ENCODE measurements around the gene ZEB1.
"Not testable (repeated sequence)": the region's sequence is repeated elsewhere in the genome, so short reads cannot be mapped to it uniquely, and the experiment has no call there.

The ZEB1 gene

DNA sequence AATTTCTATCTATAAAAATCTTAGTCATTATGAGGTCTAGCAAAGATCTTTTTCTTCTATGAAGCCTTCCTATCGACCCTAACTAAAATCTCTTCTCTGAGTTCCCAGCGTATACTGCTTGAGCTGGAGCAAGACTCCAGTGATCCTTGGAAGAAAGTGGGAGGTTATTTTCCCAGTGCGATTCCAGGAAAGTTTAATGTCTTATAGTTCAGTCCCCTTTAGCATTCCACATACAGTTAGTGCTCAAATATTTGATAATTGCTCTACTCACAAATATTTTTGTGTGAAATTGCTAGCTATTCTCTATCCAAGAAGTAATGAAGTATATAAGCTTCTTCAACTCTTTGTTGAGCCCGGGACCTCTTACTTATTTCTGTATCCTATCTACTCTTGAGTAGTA, 47.7 kb downstream of the ZEB1 start:
- no peak for DNase-seq (ENCODE audit: low read depth)

DNA sequence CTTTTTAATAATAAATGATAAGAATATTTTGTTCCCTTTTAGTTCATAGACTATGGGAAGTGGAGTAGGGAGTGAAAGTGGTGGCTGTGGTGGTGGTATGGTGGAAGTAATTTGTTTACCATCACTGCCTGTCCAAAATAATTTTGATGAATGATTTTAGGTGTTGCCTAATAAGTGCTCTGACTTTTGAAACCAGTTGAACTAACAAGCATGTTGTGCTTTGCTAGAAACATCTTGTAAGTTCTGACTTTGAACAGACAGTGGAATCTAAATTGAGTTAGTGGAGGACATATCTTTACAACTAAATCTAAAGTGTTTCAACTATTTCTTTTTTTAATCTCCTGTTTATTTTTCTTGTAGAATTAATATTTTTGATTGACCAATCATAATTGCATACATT, 49.7 kb downstream of the ZEB1 start:
- DNase-seq (ENCODE audit: low read depth) = no peak

DNA sequence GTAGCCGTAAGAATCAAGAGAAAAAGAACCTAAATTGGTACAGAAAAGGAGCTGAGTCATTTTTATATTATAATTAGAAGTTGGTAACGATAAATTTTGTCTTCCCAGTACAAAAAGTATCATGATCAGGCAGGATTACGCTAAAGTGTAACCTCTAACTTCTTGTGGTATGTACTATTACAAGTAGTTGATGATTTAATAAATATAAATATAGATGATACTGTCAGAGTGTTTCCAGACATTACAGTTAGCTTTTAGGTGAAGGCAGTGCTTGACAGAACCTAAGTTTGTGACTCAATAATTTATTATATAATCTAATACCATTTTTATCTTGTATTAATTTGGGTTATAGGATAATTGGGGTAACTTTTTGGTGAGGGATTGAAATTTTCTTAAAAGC, 53.4 kb downstream of the ZEB1 start:
- no peak for DNase-seq (ENCODE audit: low read depth)

DNA sequence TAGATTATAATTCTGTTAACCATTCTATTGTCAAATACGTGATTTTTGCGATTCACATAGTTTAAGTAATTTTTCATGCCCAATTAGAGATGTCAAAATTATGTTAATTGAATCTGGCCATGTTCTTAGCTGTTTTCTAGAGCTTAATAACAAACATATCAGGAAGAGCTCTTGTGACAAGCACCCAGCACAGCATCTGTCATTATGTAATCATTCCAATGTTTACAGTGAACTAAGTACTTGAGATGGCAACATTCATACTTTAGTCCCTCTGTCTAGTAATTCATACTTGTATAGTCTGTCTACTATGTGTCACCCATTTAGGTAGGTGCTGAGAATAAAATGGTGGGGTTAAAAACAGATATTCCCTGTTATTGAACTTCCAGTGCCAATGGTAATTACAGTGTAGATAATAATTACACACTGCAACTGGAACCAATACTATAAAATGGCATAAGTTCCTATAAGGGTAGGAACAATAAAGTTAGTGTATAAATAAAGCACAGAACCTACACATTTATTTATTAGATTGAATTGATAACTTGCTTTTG, 55.2 kb downstream of the ZEB1 start:
- no peak for DNase-seq (ENCODE audit: low read depth)

DNA sequence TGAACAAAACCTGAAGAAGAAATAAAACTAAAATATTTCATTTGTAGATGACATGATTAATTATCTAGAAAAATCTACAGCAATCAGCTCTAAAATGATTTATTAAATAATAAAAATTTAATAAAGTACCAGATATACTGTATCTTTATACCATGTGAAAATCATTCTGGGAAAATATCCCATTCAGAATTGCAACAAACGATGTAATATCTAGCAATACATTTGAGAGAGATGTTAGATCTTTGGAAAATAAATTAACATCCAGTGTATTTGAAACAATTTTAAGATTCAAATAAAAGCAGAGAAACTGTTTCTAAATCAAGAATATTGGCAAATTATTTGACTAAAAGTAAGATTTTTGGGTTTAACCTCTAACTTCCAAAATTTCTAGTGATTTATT, 62.2 kb downstream of the ZEB1 start:
- DNase-seq (ENCODE audit: low read depth) = no peak

DNA sequence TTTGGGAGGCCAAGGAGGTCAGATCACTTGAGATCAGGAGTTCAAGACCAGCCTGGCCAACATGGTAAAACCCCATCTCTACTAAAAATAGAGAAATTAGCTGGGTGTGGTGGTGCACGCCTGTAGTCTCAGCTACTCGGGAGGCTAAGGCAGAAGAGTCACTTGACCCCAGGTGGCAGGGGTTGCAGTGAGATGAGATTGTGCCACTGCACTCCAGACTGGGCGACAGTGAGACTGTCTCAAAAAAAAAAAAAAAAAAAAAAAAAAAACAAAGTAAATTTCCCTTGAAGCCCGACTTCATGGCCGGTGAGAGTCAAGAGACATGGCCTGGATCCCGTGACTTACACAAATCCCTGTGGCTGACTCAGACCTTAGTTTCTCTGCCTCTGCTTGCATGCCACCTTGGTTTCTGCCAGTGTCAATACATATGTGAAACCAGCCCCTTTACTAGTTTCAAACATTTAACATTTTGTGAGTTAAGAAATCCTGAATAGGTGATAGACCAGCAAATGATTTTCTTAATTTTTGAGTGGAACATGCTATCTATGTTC, 62.8 kb downstream of the ZEB1 start:
- DNase-seq (ENCODE audit: low read depth) = no peak

DNA sequence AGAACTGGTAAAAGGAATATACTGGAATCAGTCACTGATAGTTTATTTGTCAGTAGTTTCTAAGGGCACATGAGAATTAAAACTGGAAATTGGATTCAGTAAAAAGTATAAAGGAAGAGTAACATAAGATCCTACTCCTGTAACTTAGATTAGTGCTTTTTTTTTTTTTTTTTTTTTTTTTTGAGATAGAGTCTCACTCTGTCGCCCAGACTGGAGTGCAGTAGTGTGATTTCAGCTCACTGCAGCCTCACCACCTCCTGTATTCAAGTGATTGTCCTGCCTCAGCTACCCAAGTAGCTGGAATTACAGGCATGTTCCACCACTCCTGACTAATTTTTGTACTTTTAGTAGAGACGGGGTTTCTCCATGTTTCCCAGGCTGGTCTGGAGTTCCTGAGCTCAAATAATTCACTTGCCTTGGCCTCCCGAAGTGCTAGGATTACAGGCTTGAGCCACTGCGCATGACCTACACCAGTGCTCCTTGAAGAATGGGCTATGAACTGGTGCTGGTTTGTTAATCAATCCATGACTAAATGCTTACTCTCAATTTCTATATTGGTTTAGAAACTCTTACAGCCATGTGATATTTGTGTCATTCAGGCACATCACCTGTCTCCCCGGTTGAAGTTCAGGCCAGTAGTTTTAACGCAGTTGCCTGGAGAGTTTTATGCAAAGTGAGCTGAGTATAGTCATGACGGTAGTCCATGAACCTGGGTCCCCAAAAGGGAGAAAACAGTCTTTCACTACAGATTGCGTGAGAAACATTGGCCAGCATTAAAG, 65.0 kb downstream of the ZEB1 start:
- no peak for DNase-seq (ENCODE audit: low read depth)

DNA sequence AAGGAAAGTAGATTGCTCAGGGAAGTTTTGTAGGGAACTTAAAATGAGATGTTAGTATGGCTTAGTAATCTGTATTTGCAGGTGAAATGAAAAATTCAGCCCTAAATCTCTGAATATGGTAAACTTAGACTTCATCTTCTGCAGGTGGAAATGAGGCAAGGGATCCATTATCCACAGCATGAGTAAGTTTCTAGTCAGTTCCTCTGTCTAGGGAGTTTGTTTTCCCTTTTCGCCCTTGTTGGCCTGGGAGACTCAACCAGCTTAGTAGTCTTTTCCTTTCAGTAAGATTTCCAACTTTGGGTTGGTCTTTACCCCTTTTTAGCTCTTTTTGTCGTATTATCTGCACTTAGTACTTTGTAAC, 65.6 kb downstream of the ZEB1 start:
- DNase-seq (ENCODE audit: low read depth) = no peak

DNA sequence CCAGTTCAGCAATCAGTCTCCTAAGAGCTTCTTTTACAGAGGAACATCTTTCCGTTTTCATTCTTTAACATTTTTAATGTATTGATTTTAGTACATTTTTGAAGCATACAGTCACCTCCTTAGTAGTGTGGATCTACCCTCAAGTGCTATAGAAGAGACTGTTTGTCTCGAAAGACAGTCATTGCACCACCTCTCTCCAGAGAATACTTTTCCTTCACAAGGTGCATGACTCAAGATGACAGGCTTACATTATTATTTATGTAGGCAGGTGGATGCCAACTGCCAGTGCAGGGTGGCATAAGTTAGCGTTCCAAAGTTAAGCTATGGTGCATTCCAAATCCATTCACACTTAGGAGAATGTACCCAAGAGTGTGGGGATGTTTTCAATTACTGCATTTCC, 71.8 kb downstream of the ZEB1 start:
- no peak for DNase-seq (ENCODE audit: low read depth)

DNA sequence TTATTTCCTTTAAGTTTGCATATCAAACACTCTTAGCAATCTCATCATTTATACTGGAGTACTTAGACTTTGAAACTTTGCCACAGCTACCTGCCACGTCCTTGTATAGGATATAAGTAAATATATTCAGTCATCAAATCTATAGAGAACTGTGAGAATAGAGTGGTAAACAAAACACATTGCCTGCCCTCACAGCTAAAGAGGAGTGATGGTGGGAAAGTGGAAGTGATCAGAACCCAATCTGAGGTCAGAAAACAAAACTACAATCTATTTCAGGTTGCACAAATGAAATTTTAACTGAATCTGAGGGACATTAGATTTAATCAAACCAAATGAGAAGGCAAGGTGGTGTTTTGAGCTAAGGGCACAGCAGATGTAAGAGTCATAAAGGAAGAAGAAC, 74.8 kb downstream of the ZEB1 start:
- DNase-seq (ENCODE audit: low read depth) = no peak

DNA sequence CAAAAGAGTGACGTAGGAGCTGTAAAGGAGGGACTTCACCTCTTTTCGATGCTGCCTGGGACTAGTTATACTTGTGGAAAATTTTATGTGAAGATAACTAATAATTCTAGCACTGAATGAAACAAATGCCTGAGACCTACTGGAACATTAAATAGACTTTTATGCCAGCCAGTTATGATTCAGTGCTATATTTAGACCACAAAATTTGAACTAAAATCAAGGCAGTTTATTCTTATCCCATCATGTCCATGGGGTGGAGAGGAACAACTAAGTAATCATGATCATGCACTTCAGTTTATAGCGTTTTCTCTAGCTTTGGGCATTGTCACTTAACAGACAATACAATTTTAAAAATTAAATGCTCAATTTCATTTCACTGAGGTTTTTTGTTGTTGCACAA, 76.7 kb downstream of the ZEB1 start:
- DNase-seq (ENCODE audit: low read depth) = no peak

DNA sequence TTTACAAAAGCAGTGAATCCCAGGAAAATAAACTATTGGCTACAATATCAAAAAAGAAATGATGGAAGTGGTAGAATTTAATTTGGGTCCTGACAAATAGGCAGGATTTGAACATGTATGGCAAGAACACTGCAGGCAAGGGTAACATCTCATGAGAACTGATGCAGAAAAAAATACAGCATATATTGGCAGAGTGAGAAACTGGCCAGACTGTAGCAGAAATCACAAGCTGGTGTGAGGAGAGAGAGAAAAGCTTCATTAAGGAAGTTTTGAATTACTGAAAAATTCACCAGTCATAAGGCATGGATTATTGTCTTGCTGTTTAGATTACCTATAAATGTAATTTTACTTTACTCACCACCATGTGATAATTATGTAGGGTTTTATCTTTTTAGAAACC, 77.4 kb downstream of the ZEB1 start:
- no peak for DNase-seq (ENCODE audit: low read depth)

DNA sequence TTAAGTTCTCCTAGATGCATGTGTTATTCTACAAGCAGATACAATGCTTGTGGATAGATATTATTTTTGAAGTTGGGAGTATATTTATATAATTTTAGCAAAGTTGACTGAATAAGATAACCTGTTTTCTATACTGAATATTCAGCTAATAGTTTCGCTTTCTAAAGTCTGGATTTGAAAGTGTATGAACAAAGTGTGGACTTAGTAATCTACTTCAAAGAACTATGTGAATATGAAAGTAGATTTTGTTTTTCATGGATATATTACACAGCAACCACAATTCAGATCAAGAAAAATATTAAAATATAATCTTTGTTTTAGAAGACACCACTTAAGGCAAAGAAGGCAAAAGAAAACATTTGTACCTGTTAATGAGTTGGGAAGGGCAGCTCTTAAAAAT, 78.8 kb downstream of the ZEB1 start:
- DNase-seq (ENCODE audit: low read depth) = no peak

DNA sequence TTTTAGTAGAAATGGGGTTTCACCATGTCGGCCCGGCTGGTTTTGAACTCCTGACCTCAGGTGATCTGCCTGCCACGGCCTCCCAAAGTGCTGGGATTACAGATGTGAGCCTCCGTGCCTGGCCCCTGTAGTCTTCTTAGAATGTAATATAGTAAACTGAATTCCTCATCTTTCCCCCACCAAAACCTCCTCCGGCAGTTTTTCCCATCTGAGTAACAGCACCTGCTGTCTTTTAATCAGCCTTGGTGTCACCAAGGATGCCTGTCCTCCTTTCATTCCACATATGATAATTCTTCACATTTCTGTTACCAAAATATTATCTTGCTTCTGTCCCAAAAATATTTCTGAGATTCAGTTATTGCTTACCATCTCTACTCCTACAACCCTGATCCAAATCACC, 80.2 kb downstream of the ZEB1 start:
- DNase-seq (ENCODE audit: low read depth) = no peak

DNA sequence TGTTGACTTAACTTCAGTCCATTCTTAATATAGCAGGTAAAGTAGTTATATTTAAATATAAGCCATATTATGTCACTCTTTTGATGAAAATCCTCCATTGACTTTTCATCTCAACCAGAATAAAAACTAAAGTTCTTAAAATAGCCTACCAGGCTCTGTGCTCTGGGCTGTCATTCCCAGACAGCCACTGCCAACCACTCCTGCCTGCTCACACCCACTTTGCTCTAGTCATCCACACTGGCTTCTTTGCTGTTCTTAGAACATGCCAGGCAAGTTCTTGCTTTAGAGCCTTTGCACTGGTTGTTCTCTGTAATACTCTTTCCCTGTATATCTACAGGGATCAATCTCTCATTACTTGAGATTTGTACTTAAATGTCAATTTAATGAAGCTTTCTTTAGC, 80.6 kb downstream of the ZEB1 start:
- no peak for DNase-seq (ENCODE audit: low read depth)

DNA sequence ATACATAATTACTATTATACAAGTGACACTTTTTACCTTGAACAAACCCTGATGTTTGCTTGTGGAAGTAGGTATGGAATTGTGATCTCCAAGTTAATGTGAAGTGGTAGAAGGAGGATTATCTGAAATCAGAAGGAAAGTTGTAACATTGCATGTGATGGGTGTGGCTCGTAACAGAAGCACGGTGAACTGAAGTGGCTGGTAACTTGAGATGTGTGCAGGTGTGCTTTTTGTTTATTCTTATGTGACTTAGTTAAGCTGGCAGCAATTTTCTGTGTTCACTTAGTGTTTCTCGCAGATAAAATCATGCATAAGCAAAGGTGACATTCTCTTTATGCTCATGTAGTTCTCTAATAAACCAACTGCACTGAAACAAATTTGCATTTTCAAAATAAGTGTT, 82.3 kb downstream of the ZEB1 start:
- DNase-seq (ENCODE audit: low read depth) = no peak

DNA sequence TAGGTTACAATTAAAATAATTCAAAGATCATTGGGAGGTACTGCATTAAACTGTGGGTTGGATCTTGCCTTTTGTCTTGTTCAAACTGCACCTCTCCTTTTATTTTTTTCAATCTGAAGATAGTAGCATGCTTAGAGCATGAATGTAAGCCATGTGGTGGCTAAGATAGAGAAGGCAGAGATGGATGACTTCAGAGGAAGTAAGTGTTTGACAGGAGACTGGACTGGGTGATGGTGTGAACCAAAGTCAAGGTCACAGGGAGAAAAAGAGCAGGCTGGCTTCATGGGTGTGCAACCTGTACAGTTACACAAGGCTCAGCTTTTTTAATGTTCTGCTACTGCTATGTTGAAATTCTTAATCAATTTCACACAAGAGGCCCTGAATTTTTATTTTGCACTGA, 85.6 kb downstream of the ZEB1 start:
- DNase-seq (ENCODE audit: low read depth) = no peak

DNA sequence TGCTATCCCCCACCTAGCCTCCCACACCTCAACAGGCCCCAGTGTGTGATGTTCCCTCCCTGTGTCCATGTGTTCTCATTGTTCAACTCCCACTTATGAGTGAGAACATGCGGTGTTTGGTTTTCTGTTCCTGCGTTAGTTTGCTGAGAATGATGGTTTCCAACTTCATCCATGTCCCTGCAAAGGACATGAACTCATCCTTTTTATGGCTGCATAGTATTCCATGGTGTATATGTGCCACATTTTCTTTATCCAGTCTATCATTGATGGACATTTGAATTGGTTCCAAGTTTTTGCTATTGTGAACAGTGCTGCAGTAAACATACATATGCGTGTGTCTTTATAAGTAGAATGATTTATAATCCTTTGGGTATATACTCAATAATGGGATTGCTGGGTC, 86.8 kb downstream of the ZEB1 start:
- not testable (repeated sequence) for DNase-seq (ENCODE audit: low read depth)

DNA sequence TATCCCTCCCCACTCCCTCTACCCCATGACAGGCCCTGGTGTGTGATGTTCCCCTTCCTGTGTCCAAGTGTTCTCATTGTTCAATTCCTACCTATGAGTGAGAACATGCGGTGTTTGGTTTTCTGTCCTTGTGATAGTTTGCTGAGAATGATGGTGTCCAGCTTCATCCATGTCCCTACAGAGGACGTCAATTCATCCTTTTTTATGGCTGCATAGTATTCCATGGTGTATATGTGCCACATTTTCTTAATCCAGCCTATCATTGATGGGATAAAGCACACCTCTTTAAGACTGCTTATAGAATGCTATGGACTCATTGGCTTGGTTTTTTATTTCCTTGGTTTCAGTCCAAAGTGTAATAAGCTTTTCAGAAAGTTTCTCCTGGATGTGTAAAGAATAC, 93.4 kb downstream of the ZEB1 start:
- not testable (repeated sequence) for DNase-seq (ENCODE audit: low read depth)

DNA sequence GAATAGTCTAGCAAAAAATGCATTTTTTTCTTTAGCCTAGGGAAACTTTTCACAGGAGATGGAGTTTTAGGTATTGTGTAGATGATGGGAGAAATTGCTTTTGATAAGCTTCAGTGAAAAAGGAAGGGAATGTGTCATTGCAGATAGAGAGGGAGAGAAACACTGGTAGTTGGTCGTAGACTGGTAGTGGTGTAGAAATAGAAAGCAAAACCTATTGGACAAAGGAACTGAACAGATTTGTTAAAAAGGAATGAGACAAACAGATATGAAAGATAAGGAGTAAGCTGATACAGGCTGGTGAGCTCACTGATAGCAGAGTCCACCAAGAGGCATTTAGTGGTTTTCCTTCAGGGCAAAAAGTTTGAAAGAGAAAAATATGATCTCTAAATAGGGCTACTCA, 94.3 kb downstream of the ZEB1 start:
- DNase-seq (ENCODE audit: low read depth) = no peak

DNA sequence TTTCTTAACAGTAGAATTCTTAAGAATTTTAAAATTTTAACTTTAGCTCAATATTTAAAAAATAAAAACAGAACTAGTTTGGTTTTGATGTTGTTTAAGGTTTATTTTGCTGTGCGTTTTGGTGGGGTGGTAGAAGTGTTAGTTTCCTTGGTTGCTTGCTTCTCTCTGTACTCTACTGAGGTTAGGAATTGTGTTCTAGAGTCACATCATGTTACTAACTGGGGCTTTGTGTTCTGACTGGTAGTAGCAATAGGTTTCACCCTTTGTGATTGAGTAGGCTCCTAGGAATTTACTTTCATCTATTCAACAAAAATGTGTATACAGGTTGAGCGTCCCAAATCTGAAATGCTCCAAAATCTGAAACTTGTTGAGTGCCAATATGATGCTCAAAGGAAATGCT, 99.5 kb downstream of the ZEB1 start:
- DNase-seq (ENCODE audit: low read depth) = no peak

DNA sequence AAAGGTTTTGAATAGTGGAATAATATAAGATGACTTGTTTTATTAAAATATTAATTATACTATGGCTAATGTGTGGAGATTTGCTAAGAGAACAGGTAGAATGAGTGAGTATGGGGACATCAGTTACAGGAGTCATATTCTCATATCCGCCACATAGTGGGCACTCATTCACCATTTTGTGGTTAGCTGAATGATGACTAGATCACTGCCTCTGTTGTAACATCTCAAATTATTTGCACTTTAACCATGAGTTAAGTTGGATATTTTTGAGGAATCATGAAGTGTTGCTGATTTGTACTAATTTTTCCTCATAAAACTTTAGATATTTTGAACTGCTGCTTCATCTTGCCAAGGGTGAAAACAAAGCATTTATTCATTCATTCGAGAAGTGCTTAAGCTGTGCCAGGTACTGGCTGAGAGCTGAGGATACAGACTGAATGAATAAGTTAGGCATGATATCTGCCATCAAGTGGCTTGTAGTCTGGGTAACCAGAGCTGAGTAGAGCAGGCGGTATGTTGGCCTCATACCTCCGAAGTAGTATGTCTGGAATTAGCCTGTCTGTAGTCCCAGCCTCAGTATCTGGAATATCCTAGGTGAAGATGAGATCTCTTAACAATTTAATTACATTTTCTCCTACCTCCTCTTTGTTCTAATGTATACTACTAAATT, 100.5 kb downstream of the ZEB1 start:
- no peak for DNase-seq (ENCODE audit: low read depth)

DNA sequence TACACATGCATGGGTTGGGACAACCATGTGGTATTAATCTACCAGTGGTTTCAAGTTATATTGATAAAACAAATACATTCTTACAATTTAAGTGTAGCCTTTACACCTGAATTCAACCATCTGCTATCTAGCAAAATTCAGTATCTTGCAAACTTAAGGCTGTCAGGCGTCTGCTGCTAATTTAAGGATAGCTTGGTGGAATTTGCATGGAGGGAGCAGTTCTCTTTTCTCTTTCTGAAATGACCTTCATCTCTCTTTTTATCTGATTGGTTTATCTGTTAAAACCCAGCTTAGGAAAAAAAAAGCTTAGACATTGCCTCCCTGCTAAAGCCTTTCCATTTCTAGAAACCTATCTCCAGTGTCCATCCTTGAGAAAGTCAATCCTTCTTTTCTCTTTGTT, 102.3 kb downstream of the ZEB1 start:
- DNase-seq (ENCODE audit: low read depth) = no peak

DNA sequence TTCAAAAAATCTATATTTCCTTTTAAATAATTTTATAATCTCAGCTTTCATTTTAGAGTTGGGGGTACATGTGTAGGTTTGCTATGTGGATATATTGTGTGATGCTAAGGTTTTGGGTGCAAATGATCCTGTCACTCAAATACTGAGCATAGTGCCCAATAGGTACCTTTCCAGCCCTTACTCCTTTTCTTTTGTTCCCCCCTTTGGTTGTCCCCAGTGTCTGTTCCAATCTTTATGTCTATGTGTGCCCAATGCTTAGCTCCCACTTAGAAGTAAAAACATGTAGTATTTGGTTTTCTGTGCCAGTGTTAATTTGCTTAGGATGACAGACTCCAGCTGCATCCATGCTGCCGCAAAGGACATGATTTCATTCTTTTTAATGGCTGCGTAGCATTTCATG, 103.6 kb downstream of the ZEB1 start:
- DNase-seq (ENCODE audit: low read depth) = no peak
